ENCODE measurements around the gene ZNF143.

The ZNF143 gene

DNA sequence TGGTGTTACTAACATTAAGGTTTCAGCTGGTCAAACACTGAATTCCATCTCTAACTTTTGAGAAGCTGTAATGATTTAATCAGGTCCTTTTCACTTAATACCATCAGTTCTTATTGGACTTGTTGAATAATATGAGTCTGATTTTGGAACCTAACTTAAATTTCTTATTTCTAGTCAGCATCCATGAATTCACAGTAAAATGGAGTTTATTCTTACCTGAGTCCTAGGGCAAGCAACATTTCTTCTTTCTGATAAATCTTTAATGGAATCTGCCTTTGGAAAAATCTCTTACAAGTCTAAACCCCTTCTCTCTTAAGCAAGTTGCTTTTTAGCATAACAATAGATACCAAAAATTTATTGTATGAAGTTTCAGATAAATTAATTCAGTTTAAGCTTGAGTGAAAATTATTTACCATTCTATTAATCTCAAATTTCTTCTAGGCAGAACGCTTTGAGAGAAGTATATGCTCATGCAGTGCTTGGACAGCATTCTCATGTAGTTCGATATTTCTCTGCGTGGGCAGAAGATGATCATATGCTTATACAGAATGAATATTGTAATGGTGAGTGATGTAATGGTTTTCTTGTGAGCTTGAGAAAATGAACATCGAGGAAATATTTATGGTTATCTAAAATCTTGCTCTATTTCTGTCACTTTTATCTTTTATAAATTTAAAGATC lies 116.0 kb downstream of the ZNF143 start:
- no peak for DNase-seq

- no peak for DNase-seq
Measured at GRCh38 chr11:9577556-9577955, 116.7 kb downstream of the ZNF143 start.

Measured in stimulated activated naive CD4-positive, alpha-beta T cell treated with Interleukin-2 at 50 U/mL for 16 hours (primary cell).